Lung (tissue), 12 donors: Measurements from ENCODE around the gene FAM83E. TPM values are rescaled to one million over a fixed set of nuclear protein-coding genes. Genes with fewer than 3 reads are reported as not detected.

Source experiments
- ATAC-seq: fragments of 200-7000 bp; cut with Tn5 transposase; one replicate; pipeline ENCODE4 v1.9.1; 2020; ENCODE audit warnings: moderate number of reproducible peaks; ENCODE audit not compliant: insufficient read depth, low FRiP score
- DNase-seq, 3 donors: peaks; one replicate each; pipeline ENCODE4 v3.0.0-alpha.2; 2013 to 2017
- H3K27ac ChIP-seq, 2 donors: one replicate each; pipeline ENCODE4 v1.5.1; 2013; ENCODE audit warnings: mild to moderate bottlenecking in 2 of 2, moderate library complexity in 2 of 2, control low read depth in 1 of 2, inconsistent platforms in 1 of 2, low read depth in 1 of 2, low read length in 1 of 2
- H3K27me3 ChIP-seq, 3 donors: one replicate each; pipeline ENCODE4 v1.5.1; 2013; ENCODE audit warnings: low read length in 2 of 3; ENCODE audit not compliant: control insufficient read depth in 3 of 3, insufficient read depth in 3 of 3
- H3K36me3 ChIP-seq, 4 donors: one replicate each; pipeline ENCODE4 v1.5.1; 2013; ENCODE audit warnings: low read length in 4 of 4, mild to moderate bottlenecking in 1 of 4, moderate library complexity in 1 of 4; ENCODE audit not compliant: control insufficient read depth in 4 of 4, insufficient read depth in 4 of 4
- H3K4me1 ChIP-seq, 5 donors: one replicate each; pipeline ENCODE4 v1.5.1; 2013; ENCODE audit warnings: low read length in 5 of 5, mild to moderate bottlenecking in 2 of 5, moderate library complexity in 1 of 5; ENCODE audit not compliant: control insufficient read depth in 5 of 5, insufficient read depth in 5 of 5
- H3K4me3 ChIP-seq: one replicate; pipeline ENCODE4 v1.5.1; 2013; ENCODE audit warnings: mild to moderate bottlenecking, control low read depth, moderate library complexity
- H3K9ac ChIP-seq, 2 donors: one replicate each; pipeline ENCODE4 v1.5.1; 2013; ENCODE audit warnings: low read length in 2 of 2, control low read depth in 1 of 2; ENCODE audit not compliant: insufficient read depth in 1 of 2
- H3K9me3 ChIP-seq, 4 donors: one replicate each; pipeline ENCODE4 v1.5.1; 2013; ENCODE audit warnings: low read length in 3 of 4, mild to moderate bottlenecking in 1 of 4, moderate library complexity in 1 of 4; ENCODE audit not compliant: control insufficient read depth in 4 of 4, insufficient read depth in 3 of 4
- CTCF ChIP-seq: IDR thresholded peaks from 2 replicates; pipeline ENCODE4 v1.5.1; 2012; ENCODE audit warnings: mild to moderate bottlenecking; ENCODE audit errors: control extremely low read depth, extremely low read depth
- WGBS, 2 donors: extraction: QIAGEN DNeasy Blood & Tissue Kit; methylation state at CpG; one replicate each; pipeline ENCODE4 v1.1.7; 2013; 5-methylcytosine and 5-hydroxymethylcytosine counted together
- polyA plus RNA-seq, 2 donors: library from polyadenylated mRNA; stranded (reverse); fragments of 200-250 nt; gene quantifications; one replicate each; pipeline ENCODE4 v1.2.1, GENCODE V29; 2013
- total RNA-seq, 2 donors: library from RNA; depleted of rRNA in 1 of 2; stranded (reverse); fragments of >200 nt in 1 of 2; gene quantifications; one replicate each; pipeline ENCODE4 v1.2.1, GENCODE V29; 2014 to 2021
- donor health status: control.
- donor health status: control.
- donor health status: Bipolar disorder and iron deficiency.
- donor health status: healthy.
- donor health status: DM: yes; HTN: yes; CAD: no.

FAM83E gene
- total and polyA plus RNA-seq, 4 donors: 22.2 to 43.8 (median 36.7) TPM

- Histone ChIP-seq H3K9me3 (no peaks in the 10 kb centered on the region), H3K4me3 (no peak overlapping the region), H3K27me3 (no peaks in the 10 kb centered on the region), H3K36me3 (no peaks in the 10 kb centered on the region), H3K9ac (no peak overlapping the region), H3K27ac (no peak overlapping the region), H3K4me1 (peaks cover 0 to 2% (median 0%) of the 10 kb centered on the region in 5 donors)
- 19 to 33% methylated on average over 9 of the region's 9 CpGs for WGBS, 2 donors
- DNase-seq (peak in 2 of 3 donors; percentile 43 to 51), ATAC-seq (no peak)
- TF ChIP-seq CTCF: peak; percentile 4
Observed at GRCh38 chr19:48608798-48609263, 6.0 kb downstream of the FAM83E start.

DNA sequence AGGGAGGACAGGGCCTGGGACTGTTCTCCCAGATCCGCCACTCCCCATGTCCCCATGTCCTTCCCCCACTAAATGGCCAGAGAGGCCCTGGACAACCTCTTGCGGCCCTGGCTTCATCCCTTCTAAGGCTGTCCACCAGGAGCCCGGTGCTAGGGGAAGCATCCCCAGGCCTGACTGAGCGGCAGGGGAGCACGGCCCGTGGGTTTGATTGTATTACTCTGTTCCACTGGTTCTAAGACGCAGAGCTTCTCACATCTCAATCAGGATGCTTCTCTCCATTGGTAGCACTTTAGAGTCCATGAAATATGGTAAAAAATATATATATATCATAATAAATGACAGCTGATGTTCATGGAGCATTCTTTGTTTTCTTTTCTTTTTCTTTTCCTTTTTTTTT is 7.5 kb downstream of the FAM83E start:
- no peak overlapping the region for H3K4me3 ChIP-seq
- no peaks in the 10 kb centered on the region for H3K27me3 ChIP-seq
- no peak for ATAC-seq
- DNase-seq: no peak
- no peak overlapping the region for H3K9ac ChIP-seq
- no peak overlapping the region for H3K27ac ChIP-seq
- TF ChIP-seq CTCF: no peak
- no peaks in the 10 kb centered on the region for H3K36me3 ChIP-seq
- WGBS, 2 donors: 88 to 90% methylated on average over 7 of the region's 7 CpGs
- H3K9me3 ChIP-seq: no peaks in the 10 kb centered on the region
- H3K4me1 ChIP-seq: no peaks in the 10 kb centered on the region

GRCh38 chr19:48606463-48607358 is 8.2 kb downstream of the FAM83E start, which contains the start of gene SPACA4:
Gene SPACA4 (plus strand): TSS chr19:48606742. CDS start chr19:48606979, 237 bp downstream.
- WGBS, 2 donors: 92% methylated on average over 39 of the region's 39 CpGs
- no peak for DNase-seq
- H3K9me3 ChIP-seq: no peaks in the 10 kb centered on the region
- no peak within 1 kb of the TSS for H3K9ac ChIP-seq
- H3K4me3 ChIP-seq: no peak within 1 kb of the TSS
- no peaks in the 10 kb centered on the region for H3K4me1 ChIP-seq
- TF ChIP-seq CTCF: no peak
- H3K27ac ChIP-seq: no peak within 1 kb of the TSS
- H3K36me3 ChIP-seq: no peaks in the 10 kb centered on the region
- no peak for ATAC-seq
- no peaks in the 10 kb centered on the region for H3K27me3 ChIP-seq
